Testis (tissue), 3 donors: ENCODE measurements around the gene ITGAE. TPM values are rescaled to one million over a fixed set of nuclear protein-coding genes. Genes with fewer than 3 reads are reported as not detected.
A peak's percentile ranks its signal among the peaks of the same experiment; 100 is the strongest.
"Not testable (repeated sequence)": the region's sequence is repeated elsewhere in the genome, so short reads cannot be mapped to it uniquely, and the experiment has no call there.

Experiments used
- DNase-seq: peaks from one replicate; pipeline ENCODE4 v3.0.0-alpha.2; 2019
- H3K27ac ChIP-seq, 2 donors: fragments of 200-600 bp; sonication (generic); one replicate each; pipeline ENCODE4 v1.5.1; 2019
- H3K27me3 ChIP-seq: fragments of 200-600 bp; sonication (generic); one replicate; pipeline ENCODE4 v1.5.1; 2019
- H3K36me3 ChIP-seq: fragments of 200-600 bp; sonication (generic); one replicate; pipeline ENCODE4 v1.5.1; 2017; ENCODE audit warnings: low read depth; ENCODE audit errors: missing control alignments
- H3K4me1 ChIP-seq: fragments of 200-600 bp; sonication (generic); one replicate; pipeline ENCODE4 v1.5.1; 2019
- H3K4me3 ChIP-seq, 2 donors: fragments of 200-600 bp; sonication (generic); one replicate each; pipeline ENCODE4 v1.5.1; 2017 to 2019
- H3K9me3 ChIP-seq: fragments of 200-600 bp; sonication (generic); one replicate; pipeline ENCODE4 v1.5.1; 2017
- CTCF ChIP-seq, 3 experiments: fragments of 450-650 bp in 2 of 3; fragments of 200-600 bp in 1 of 3; sonication (generic) in 1 of 3; IDR thresholded peaks; one replicate each; pipeline ENCODE4 v1.5.1; 2016 to 2019; ENCODE audit warnings: antibody characterized with exemption in 3 of 3, mild to moderate bottlenecking in 2 of 3, moderate library complexity in 1 of 3
- POLR2A ChIP-seq: fragments of 450-650 bp; IDR thresholded peaks from one replicate; pipeline ENCODE4 v1.6.1; 2017; ENCODE audit warnings: antibody characterized with exemption, mild to moderate bottlenecking, moderate library complexity
- WGBS, 2 donors: methylation state at CpG; one replicate each; pipeline ENCODE4 v1.1.5; 2018; 5-methylcytosine and 5-hydroxymethylcytosine counted together
- intact Hi-C: fragments of 100-400 bp; cut with DNase I; formaldehyde crosslinking; loops from one replicate; pipeline ENCODE4 v1.15.1; 2023; ENCODE audit warnings: low total_unique reads
- polyA plus RNA-seq: library from polyadenylated mRNA; stranded (reverse); fragments of 350-450 nt; fragmentation: Illumina TruSeq; extraction: RNeasy Lipid Tissue Mini Kit (QIAGEN cat#74804); gene quantifications from one replicate; pipeline ENCODE4 v1.2.3, GENCODE V29; 2014; ENCODE audit warnings: low read depth, low replicate concordance; ENCODE audit not compliant: insufficient read depth
- total RNA-seq, 2 donors: library from RNA; depleted of rRNA; stranded (reverse); fragments of >200 nt; gene quantifications; one replicate each; pipeline ENCODE4 v1.2.3, GENCODE V29; 2016

The ITGAE gene
- total and polyA plus RNA-seq, 3 donors from 2014 or later, result 13.1 to 46.7 (median 16.1) TPM

DNA sequence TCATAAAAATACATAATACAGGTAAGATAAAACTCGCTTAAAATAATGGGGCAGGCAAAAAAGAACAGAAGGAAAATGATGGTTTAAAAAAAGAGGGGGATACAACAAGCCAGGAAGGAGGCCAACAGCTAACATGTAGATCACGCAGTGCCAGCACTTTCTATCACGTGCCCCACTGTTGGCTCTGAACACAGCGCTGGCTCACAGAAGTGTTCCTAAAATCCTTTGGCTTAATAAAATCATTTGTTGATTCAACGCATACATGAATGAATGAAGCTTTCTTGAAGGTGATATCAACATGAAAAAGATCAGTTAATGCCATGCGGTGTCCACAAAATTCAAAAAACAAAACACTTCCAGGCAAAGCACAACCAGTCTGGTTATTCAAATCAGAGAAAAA is 8.5 kb downstream of the ITGAE start:
- Histone ChIP-seq H3K36me3 (no peaks in the 10 kb centered on the region), H3K4me3 (no peak overlapping the region), H3K27me3 (no peaks in the 10 kb centered on the region), H3K9me3 (no peaks in the 10 kb centered on the region), H3K27ac (no peak overlapping the region), H3K4me1 (no peaks in the 10 kb centered on the region)
- DNase-seq, result peak; percentile 66
- no peak for TF ChIP-seq CTCF (IDR thresholded peaks at IDR 0.05)
- TF ChIP-seq POLR2A, result no peak
- intact Hi-C loops, result no loop called here
- 60 to 63% methylated on average over 6 of the region's 6 CpGs for WGBS, 2 donors

DNA sequence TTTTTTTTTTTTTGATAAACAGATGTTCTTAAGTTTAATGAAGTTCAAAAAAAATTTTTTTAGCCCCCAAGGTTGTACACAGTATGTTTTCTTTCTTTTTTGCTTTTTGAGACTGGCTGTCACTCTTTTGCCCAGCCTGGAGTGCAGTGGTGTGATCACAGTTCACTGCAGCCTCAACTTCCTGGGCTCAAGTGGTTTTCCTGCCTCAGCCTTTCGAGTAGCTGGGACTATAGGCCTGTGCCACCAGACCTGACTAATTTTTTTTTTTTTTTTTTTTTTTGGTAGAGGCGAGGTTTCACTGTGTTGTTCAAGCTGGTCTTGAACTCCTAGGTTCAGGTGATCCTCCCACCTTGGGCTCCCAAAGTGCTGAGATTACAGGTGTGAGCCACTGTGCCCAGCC is 12.8 kb downstream of the ITGAE start:
- TF ChIP-seq POLR2A, result no peak
- no peak for TF ChIP-seq CTCF (IDR thresholded peaks at IDR 0.05)
- no peaks in the 10 kb centered on the region for H3K36me3 ChIP-seq
- no peak overlapping the region for H3K27ac ChIP-seq
- H3K4me3 ChIP-seq, result no peak overlapping the region
- no peaks in the 10 kb centered on the region for H3K9me3 ChIP-seq
- no peak for DNase-seq
- intact Hi-C loops, result no loop called here
- WGBS, 2 donors, result 76 to 87% methylated on average over 2 of the region's 2 CpGs
- H3K27me3 ChIP-seq, result no peaks in the 10 kb centered on the region
- no peaks in the 10 kb centered on the region for H3K4me1 ChIP-seq

DNA sequence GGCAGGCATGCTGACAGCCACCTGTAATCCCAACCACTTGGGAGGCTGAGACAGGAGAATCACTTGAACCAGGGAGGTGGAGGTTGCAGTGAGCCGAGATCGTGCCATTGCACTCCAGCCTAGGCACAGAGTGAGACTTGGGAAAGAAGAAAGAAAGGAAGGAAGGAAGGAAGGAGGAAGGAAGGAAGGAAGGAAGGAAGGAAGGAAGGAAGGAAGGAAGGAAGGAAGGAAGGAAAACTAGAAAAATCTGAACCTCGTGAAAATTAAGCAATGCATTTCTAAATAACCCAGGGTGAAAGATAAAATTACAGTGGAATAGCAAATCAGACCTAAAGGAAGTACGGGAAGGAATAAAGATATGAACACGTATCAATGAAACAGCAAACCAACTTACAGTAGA is 15.7 kb downstream of the ITGAE start:
- 85 to 91% methylated on average over 5 of the region's 5 CpGs for WGBS, 2 donors
- intact Hi-C loops, H3K36me3 ChIP-seq: not testable (repeated sequence)

GRCh38 chr17:3782751-3783150 is 18.2 kb downstream of the ITGAE start:
- Histone ChIP-seq H3K27me3 (no peaks in the 10 kb centered on the region), H3K36me3 (no peaks in the 10 kb centered on the region), H3K27ac (no peak overlapping the region), H3K9me3 (no peaks in the 10 kb centered on the region), H3K4me3 (no peak overlapping the region), H3K4me1 (no peaks in the 10 kb centered on the region)
- WGBS, 2 donors, result 87 to 91% methylated on average over 8 of the region's 8 CpGs
- DNase-seq, result no peak
- intact Hi-C loops, result no loop called here
- TF ChIP-seq CTCF (IDR thresholded peaks at IDR 0.05) (no peak), POLR2A (no peak)

More for the DNA sequence above, 15.7 kb downstream of the ITGAE start:
- not testable (repeated sequence) for H3K27me3 ChIP-seq, DNase-seq, H3K4me3 ChIP-seq, H3K9me3 ChIP-seq, H3K4me1 ChIP-seq, H3K27ac ChIP-seq

DNA sequence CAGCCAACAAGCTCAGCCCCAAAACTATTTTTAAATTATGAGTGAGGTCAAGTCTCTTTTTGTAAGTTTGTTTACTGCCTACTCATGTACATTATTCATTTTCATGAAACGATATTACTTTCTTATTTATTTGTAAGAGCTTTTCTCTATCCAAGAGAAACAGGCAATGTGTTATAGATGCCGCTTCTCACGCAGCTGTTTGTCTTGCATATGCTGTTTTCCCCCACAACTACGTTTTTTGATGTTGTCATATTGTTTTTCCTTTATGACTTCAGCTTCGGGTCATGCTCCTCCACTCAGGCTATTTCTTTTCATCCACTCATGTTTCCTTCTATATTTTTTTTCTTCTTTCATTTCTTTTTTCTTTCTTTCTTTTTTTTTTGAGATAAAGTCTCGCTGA is 20.0 kb downstream of the ITGAE start:
- 83 to 89% methylated on average over 6 of the region's 6 CpGs for WGBS, 2 donors
- Histone ChIP-seq H3K4me3 (no peak overlapping the region), H3K4me1 (no peaks in the 10 kb centered on the region), H3K27me3 (no peaks in the 10 kb centered on the region), H3K9me3 (no peaks in the 10 kb centered on the region), H3K36me3 (no peaks in the 10 kb centered on the region), H3K27ac (no peak overlapping the region)
- intact Hi-C loops, result no loop called here
- no peak for TF ChIP-seq CTCF (IDR thresholded peaks at IDR 0.05)
- TF ChIP-seq POLR2A, result no peak
- no peak for DNase-seq
